ENCODE measurements around the gene INKA2.

GRCh38 chr1:111696330-111696729 lies 42.9 kb downstream of the INKA2 start:
- TF ChIP-seq GATA1 (IDR thresholded peaks at IDR 0.05; ENCODE audit: low read depth, low read length), result no peak
- TF ChIP-seq POLR2A (IDR thresholded peaks at IDR 0.05; ENCODE audit: low read length), result no peak

All from erythroblast (primary cell).